HG02981 (cell line): Measurements from ENCODE around the gene ACTL10.

Experiments
- ATAC-seq: cut with Tn5 transposase; IDR thresholded peaks from one replicate; pipeline ENCODE4 v1.9.1; 2021; ENCODE audit warnings: mild to moderate bottlenecking, moderate library complexity; ENCODE audit not compliant: unreplicated experiment

The ACTL10 gene

GRCh38 chr20:33676121-33676520 lies 9.4 kb downstream of the ACTL10 start:
- ATAC-seq, result no peak

- no peak for ATAC-seq
Measured at GRCh38 chr20:33676652-33677645, 10.2 kb downstream of the ACTL10 start.

GRCh38 chr20:33677991-33678702 lies 11.4 kb downstream of the ACTL10 start:
- ATAC-seq, result no peak

- peak; percentile 69 for ATAC-seq
Measured at GRCh38 chr20:33679758-33680485, 13.2 kb downstream of the ACTL10 start.

- ATAC-seq, result no peak
Measured at GRCh38 chr20:33680686-33681085, 13.9 kb downstream of the ACTL10 start.

GRCh38 chr20:33681288-33681687 lies 14.5 kb downstream of the ACTL10 start:
- ATAC-seq, result no peak

GRCh38 chr20:33681728-33682353 lies 15.1 kb downstream of the ACTL10 start:
- no peak for ATAC-seq

GRCh38 chr20:33684533-33685327 lies 18.0 kb downstream of the ACTL10 start:
- ATAC-seq, result no peak

- ATAC-seq, result peak; percentile 40
Measured at GRCh38 chr20:33685328-33686099, 18.8 kb downstream of the ACTL10 start.

- peak; percentile 82 for ATAC-seq
Measured at GRCh38 chr20:33686100-33686983, 19.6 kb downstream of the ACTL10 start, which contains the start of gene E2F1. Gene E2F1 (minus strand): TSS chr20:33686385. CDS start chr20:33686264, 121 bp downstream.

GRCh38 chr20:33686984-33687366 lies 20.2 kb downstream of the ACTL10 start:
- no peak for ATAC-seq

GRCh38 chr20:33687370-33687915 lies 20.7 kb downstream of the ACTL10 start:
- ATAC-seq, result no peak

GRCh38 chr20:33687993-33688937 lies 21.5 kb downstream of the ACTL10 start:
- no peak for ATAC-seq

- ATAC-seq, result no peak
Measured at GRCh38 chr20:33688938-33689424, 22.2 kb downstream of the ACTL10 start.

- ATAC-seq, result no peak
Measured at GRCh38 chr20:33689493-33689892, 22.8 kb downstream of the ACTL10 start.

GRCh38 chr20:33689973-33690372 lies 23.2 kb downstream of the ACTL10 start:
- no peak for ATAC-seq

GRCh38 chr20:33693289-33693688 lies 26.5 kb downstream of the ACTL10 start:
- no peak for ATAC-seq
